DOHH2 (cell line): ENCODE measurements around the gene PAK1.

Source experiments
- H3F3A ChIP-seq: fragments of 200-600 bp; sonication (generic), shearing (Covaris generic); 2 replicates; pipeline ENCODE4 v1.6.0; 2016; ENCODE audit warnings: antibody characterized with exemption, mild to moderate bottlenecking; ENCODE audit not compliant: control insufficient read depth, insufficient read depth
- H3K27ac ChIP-seq: fragments of 200-600 bp; sonication (generic); 2 replicates; pipeline ENCODE4 v1.5.1; 2014; ENCODE audit warnings: low read depth, mild to moderate bottlenecking, low read length, moderate library complexity
- H3K27me3 ChIP-seq: fragments of 200-600 bp; sonication (generic); 2 replicates; pipeline ENCODE4 v1.6.1; 2014; ENCODE audit warnings: mild to moderate bottlenecking, low read length, mixed read lengths; ENCODE audit not compliant: control insufficient read depth
- H3K36me3 ChIP-seq: fragments of 200-600 bp; sonication (generic); 2 replicates; pipeline ENCODE4 v1.6.1; 2014; ENCODE audit warnings: mild to moderate bottlenecking, low read length, moderate library complexity, mixed read lengths; ENCODE audit not compliant: control insufficient read depth
- H3K4me1 ChIP-seq: fragments of 200-600 bp; sonication (generic); 2 replicates; pipeline ENCODE4 v1.6.1; 2014; ENCODE audit warnings: mild to moderate bottlenecking, low read length, mixed read lengths; ENCODE audit not compliant: control insufficient read depth
- H3K4me2 ChIP-seq: fragments of 200-600 bp; sonication (generic); 2 replicates; pipeline ENCODE4 v1.6.0; 2014; ENCODE audit warnings: mild to moderate bottlenecking, low read length, moderate library complexity
- H3K4me3 ChIP-seq: fragments of 200-600 bp; sonication (generic); 2 replicates; pipeline ENCODE4 v1.5.1; 2014; ENCODE audit warnings: mild to moderate bottlenecking, low read length, mixed read lengths
- H3K79me2 ChIP-seq: fragments of 200-600 bp; sonication (generic); 2 replicates; pipeline ENCODE4 v1.6.1; 2014; ENCODE audit warnings: mild to moderate bottlenecking, low read length, mixed read lengths; ENCODE audit not compliant: control insufficient read depth
- H3K9me2 ChIP-seq: fragments of 200-600 bp; sonication (generic); replicated peaks from 2 replicates; pipeline ENCODE4 v1.6.1; 2014; ENCODE audit warnings: mild to moderate bottlenecking, low read length, mixed read lengths; ENCODE audit not compliant: control insufficient read depth
- H3K9me3 ChIP-seq: fragments of 200-600 bp; sonication (generic); 2 replicates; pipeline ENCODE4 v1.6.1; 2014; ENCODE audit warnings: antibody characterized with exemption, low read length, mixed read lengths; ENCODE audit not compliant: control insufficient read depth, insufficient read depth
- H4K20me1 ChIP-seq: fragments of 200-600 bp; sonication (generic); 2 replicates; pipeline ENCODE4 v1.6.0; 2014; ENCODE audit warnings: low read depth, mild to moderate bottlenecking, antibody characterized with exemption, low read length, moderate library complexity; ENCODE audit not compliant: control insufficient read depth, insufficient read depth
- CTCF ChIP-seq: fragments of 200-600 bp; sonication (generic); IDR thresholded peaks from one replicate; pipeline ENCODE4 v1.5.1; 2014; ENCODE audit warnings: antibody characterized with exemption, mild to moderate bottlenecking, low read depth, low read length; ENCODE audit not compliant: poor library complexity, severe bottlenecking
- EZH2phosphoT487 ChIP-seq: fragments of 200-600 bp; sonication (generic); IDR thresholded peaks from 2 replicates; pipeline ENCODE4 v1.6.1; 2017; ENCODE audit warnings: borderline replicate concordance, mild to moderate bottlenecking, antibody characterized with exemption, low read length, moderate library complexity, mixed read lengths

Gene PAK1

GRCh38 chr11:77372726-77373125 is 101.2 kb downstream of the PAK1 start:
- no peak overlapping the region for H3K4me2 ChIP-seq
- H3K9me2 ChIP-seq, result no peaks in the 10 kb centered on the region
- TF ChIP-seq CTCF, result no peak
- TF ChIP-seq EZH2phosphoT487, result no peak
- no peaks in the 10 kb centered on the region for H3K36me3 ChIP-seq
- no peaks in the 10 kb centered on the region for H3K79me2 ChIP-seq
- no peaks in the 10 kb centered on the region for H4K20me1 ChIP-seq
- H3K4me3 ChIP-seq, result no peak overlapping the region
- no peaks in the 10 kb centered on the region for H3F3A ChIP-seq
- H3K4me1 ChIP-seq, result no peaks in the 10 kb centered on the region
- H3K27me3 ChIP-seq, result no peaks in the 10 kb centered on the region
- no peaks in the 10 kb centered on the region for H3K9me3 ChIP-seq
- H3K27ac ChIP-seq, result no peak overlapping the region

GRCh38 chr11:77371646-77372045 is 102.2 kb downstream of the PAK1 start:
- Histone ChIP-seq H4K20me1 (no peaks in the 10 kb centered on the region), H3K4me1 (no peaks in the 10 kb centered on the region), H3K4me3 (no peak overlapping the region), H3K4me2 (no peak overlapping the region), H3K27ac (no peak overlapping the region), H3K27me3 (no peaks in the 10 kb centered on the region), H3K9me3 (no peaks in the 10 kb centered on the region), H3K79me2 (no peaks in the 10 kb centered on the region), H3F3A (no peaks in the 10 kb centered on the region), H3K36me3 (no peaks in the 10 kb centered on the region), H3K9me2 (no peaks in the 10 kb centered on the region)
- TF ChIP-seq CTCF, result no peak

GRCh38 chr11:77370217-77370616 is 103.7 kb downstream of the PAK1 start:
- H3K4me2 ChIP-seq, result no peak overlapping the region
- no peaks in the 10 kb centered on the region for H3K27me3 ChIP-seq
- H3K79me2 ChIP-seq, result no peaks in the 10 kb centered on the region
- peak; percentile 17 for TF ChIP-seq CTCF
- TF ChIP-seq EZH2phosphoT487, result no peak
- no peaks in the 10 kb centered on the region for H3K9me3 ChIP-seq
- no peaks in the 10 kb centered on the region for H4K20me1 ChIP-seq
- no peaks in the 10 kb centered on the region for H3K4me1 ChIP-seq
- H3K4me3 ChIP-seq, result no peak overlapping the region
- H3K27ac ChIP-seq, result no peak overlapping the region
- no peaks in the 10 kb centered on the region for H3K9me2 ChIP-seq
- H3F3A ChIP-seq, result no peaks in the 10 kb centered on the region
- no peaks in the 10 kb centered on the region for H3K36me3 ChIP-seq

GRCh38 chr11:77361184-77361583 is 112.7 kb downstream of the PAK1 start:
- Histone ChIP-seq H4K20me1 (no peaks in the 10 kb centered on the region), H3K79me2 (no peaks in the 10 kb centered on the region), H3K4me3 (no peak overlapping the region), H3K27me3 (no peaks in the 10 kb centered on the region), H3K9me3 (no peaks in the 10 kb centered on the region), H3K4me1 (no peaks in the 10 kb centered on the region), H3K36me3 (no peaks in the 10 kb centered on the region), H3K4me2 (no peak overlapping the region), H3K9me2 (no peaks in the 10 kb centered on the region), H3K27ac (no peak overlapping the region), H3F3A (no peaks in the 10 kb centered on the region)
- TF ChIP-seq CTCF (no peak), EZH2phosphoT487 (no peak)
